Rectal smooth muscle tissue (tissue), 1 donor: ENCODE measurements around the gene KIAA1614.

Experiments
- H3K27ac ChIP-seq: one replicate; pipeline ENCODE4 v1.7.0; 2013; ENCODE audit warnings: low read depth, low read length, inconsistent platforms
- H3K27me3 ChIP-seq: one replicate; pipeline ENCODE4 v1.7.0; 2013; ENCODE audit warnings: low read length; ENCODE audit not compliant: control insufficient read depth, insufficient read depth
- H3K36me3 ChIP-seq: one replicate; pipeline ENCODE4 v1.7.0; 2013; ENCODE audit warnings: low read length; ENCODE audit not compliant: control insufficient read depth, insufficient read depth
- H3K4me1 ChIP-seq: one replicate; pipeline ENCODE4 v1.7.0; 2013; ENCODE audit warnings: low read length; ENCODE audit not compliant: control insufficient read depth, insufficient read depth
- H3K4me3 ChIP-seq: one replicate; pipeline ENCODE4 v1.7.0; 2013; ENCODE audit warnings: low read length
- H3K9ac ChIP-seq: one replicate; pipeline ENCODE4 v1.7.0; 2013; ENCODE audit warnings: low read length

Gene KIAA1614

DNA sequence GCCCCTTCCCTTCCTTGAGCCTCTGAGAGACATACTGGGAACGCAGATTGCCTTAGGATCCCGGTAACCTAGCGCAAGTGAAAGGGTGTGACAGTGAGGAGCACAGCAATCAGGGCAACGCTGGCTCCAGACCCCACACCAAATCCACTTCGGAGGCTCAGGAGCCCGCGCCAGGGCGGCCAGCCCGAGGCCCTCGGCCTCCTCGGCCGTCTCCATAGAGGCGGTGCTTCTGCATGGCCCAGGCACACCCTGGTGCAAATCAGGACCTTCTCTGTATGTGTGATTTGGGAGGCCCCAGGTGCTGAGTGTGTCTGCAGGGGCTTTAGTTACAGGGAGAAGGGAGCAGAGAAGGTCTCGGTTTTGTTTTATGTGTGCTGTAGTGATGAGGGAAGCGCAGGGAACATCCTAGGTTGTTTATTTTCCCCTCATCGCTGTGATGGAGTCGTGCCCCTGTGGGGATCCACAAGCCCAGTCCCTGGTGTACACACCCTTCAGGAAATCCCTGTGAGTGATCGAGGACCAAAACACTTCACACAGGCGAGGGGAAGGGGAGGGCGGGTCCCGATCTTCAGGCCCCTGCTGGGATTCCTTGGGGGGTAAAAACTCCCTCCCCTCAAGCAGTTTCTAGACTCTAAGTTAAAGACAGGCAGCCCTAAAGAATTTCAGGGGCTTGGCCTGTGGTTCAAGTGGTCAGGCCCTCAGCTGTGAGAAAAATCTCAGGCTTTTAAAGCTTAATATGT is 9.4 kb downstream of the KIAA1614 start:
- H3K4me1 ChIP-seq, result peaks cover 10% of the 10 kb centered on the region
- no peaks in the 10 kb centered on the region for H3K36me3 ChIP-seq
- no peak overlapping the region for H3K27ac ChIP-seq
- H3K4me3 ChIP-seq, result no peak overlapping the region
- no peak overlapping the region for H3K9ac ChIP-seq
- H3K27me3 ChIP-seq, result no peaks in the 10 kb centered on the region

DNA sequence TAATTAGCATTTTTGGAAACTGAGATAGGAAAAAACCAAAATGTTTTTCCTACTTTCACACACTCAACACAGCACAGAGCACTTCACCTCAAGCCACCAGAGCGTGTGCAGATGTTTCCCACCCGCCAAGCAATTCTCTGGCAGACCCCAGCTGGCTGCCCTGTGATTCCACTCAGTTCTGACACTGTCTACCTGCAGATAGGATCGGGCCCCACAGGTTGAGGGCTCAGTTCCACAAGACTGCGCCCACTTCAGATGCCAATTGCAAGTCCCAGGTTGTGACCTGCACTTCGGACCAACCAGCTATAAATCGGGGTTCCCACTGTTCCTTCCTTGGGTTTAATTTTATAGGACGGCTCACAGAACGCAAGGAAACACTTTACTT is 9.9 kb downstream of the KIAA1614 start:
- H3K27ac ChIP-seq, result no peak overlapping the region
- H3K4me1 ChIP-seq, result peaks cover 16% of the 10 kb centered on the region
- no peaks in the 10 kb centered on the region for H3K36me3 ChIP-seq
- H3K4me3 ChIP-seq, result no peak overlapping the region
- H3K9ac ChIP-seq, result no peak overlapping the region
- H3K27me3 ChIP-seq, result no peaks in the 10 kb centered on the region

DNA sequence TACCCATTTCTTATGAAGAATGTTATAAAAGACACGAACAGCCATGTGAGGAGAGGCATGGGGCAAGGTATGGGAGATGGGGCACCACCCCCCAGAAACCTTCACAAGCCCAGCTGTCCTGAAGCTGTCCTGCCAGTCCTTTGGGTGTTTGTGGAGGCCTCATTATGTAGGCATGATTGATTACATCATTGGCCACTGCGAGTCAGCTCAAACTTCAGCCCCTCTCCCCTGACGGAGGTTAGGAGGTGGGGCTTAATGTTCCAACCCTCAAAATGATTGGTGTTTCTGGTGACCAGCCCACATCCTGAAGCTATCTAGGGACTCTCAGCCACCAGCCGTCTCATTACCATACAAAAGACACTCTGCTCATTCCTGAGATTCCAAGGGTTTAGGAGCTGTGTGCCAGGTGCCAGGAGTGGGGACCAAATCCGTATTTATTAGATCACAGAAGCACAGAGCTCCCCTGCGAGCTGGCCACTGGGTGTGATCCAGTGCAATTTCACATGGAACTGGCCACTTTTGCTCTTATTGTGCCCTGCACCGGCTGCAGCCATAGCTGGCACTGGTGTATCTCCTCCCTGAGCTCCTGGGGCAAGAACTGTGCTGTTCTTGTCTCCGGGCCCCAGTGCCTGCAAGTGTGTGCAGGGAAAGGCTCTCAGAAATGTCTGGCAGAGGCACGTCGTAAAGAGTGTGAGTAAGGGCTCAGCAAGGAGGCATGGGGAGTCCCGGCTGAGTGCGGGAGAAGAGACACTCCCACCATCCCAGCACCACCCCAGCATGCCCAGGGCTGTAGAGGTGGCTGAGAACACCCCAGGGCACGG is 10.5 kb downstream of the KIAA1614 start:
- no peak overlapping the region for H3K27ac ChIP-seq
- no peaks in the 10 kb centered on the region for H3K36me3 ChIP-seq
- no peak overlapping the region for H3K4me3 ChIP-seq
- peaks cover 22% of the 10 kb centered on the region for H3K4me1 ChIP-seq
- H3K9ac ChIP-seq, result no peak overlapping the region
- no peaks in the 10 kb centered on the region for H3K27me3 ChIP-seq

DNA sequence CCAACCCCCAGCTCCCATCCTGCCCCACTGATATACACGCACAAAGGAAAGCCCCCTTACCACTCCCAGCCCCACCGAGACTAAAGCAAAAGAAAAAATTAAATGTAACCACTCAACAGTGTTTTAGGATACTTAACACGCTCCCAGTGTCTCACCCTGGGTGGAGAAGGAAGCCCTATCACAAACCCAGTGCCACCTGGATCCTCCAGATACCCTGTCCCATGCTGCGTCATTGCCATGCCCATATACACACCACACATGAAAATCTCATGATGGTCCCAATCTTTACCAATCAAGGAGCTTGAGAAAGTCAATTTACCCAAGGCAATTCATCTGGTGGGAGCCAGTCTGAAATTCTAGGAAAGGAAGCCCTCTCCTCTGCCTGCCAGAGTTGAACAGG is 11.2 kb downstream of the KIAA1614 start:
- no peak overlapping the region for H3K4me3 ChIP-seq
- peaks cover 29% of the 10 kb centered on the region for H3K4me1 ChIP-seq
- no peaks in the 10 kb centered on the region for H3K36me3 ChIP-seq
- no peak overlapping the region for H3K9ac ChIP-seq
- H3K27me3 ChIP-seq, result no peaks in the 10 kb centered on the region
- no peak overlapping the region for H3K27ac ChIP-seq

DNA sequence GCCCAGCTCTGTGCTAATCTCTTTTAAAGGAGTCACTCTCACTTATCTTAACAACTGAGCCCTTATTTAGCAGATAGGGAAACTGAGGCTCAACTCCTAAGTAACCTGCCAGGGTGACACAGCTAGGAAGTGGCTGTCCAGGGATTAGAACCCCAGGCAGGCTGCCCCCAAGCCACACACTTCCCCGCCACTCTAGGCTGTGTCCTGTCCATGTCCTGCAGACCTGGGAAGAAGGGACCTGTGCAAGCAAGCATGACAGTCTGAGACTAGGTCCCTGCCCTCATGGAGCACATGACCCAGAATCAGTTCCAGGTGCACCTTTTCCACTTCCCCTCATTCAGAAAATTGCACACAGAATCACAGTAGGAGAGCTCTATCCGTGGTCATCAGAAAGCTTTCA is 12.2 kb downstream of the KIAA1614 start:
- peaks cover 29% of the 10 kb centered on the region for H3K4me1 ChIP-seq
- no peak overlapping the region for H3K9ac ChIP-seq
- no peak overlapping the region for H3K27ac ChIP-seq
- H3K27me3 ChIP-seq, result no peaks in the 10 kb centered on the region
- peaks cover 4% of the 10 kb centered on the region for H3K36me3 ChIP-seq
- no peak overlapping the region for H3K4me3 ChIP-seq

DNA sequence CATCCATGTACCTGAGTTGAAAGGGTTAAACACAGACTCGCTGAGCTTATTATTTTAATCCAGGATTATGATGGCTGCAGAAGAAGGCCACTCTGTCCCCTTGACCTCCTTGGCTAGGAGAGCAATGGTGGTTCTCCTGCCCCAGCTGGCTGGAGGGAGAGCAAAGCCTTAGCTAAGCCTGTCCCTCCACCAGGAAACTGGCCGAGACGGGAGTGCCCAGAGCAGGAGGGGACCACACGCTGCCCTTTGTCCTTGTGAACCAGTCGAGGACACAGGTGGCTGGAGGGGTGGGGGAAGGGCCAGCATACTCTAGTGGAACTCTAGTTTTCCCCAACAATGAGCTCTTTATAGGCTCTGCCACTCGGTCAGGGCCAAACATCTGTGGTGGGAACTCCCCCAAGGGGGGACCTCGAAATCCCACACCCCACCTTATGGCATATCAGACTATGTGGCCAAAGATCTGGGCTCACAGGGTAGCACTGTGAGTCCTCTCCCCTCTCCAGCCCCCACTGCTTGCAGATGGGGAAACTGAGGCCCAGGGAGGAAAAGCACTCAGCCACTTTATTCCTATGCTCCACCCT is 12.9 kb downstream of the KIAA1614 start:
- H3K4me3 ChIP-seq, result no peak overlapping the region
- H3K4me1 ChIP-seq, result peaks cover 29% of the 10 kb centered on the region
- H3K36me3 ChIP-seq, result peaks cover 4% of the 10 kb centered on the region
- H3K27ac ChIP-seq, result peak overlapping the region; percentile 96
- H3K27me3 ChIP-seq, result no peaks in the 10 kb centered on the region
- no peak overlapping the region for H3K9ac ChIP-seq

DNA sequence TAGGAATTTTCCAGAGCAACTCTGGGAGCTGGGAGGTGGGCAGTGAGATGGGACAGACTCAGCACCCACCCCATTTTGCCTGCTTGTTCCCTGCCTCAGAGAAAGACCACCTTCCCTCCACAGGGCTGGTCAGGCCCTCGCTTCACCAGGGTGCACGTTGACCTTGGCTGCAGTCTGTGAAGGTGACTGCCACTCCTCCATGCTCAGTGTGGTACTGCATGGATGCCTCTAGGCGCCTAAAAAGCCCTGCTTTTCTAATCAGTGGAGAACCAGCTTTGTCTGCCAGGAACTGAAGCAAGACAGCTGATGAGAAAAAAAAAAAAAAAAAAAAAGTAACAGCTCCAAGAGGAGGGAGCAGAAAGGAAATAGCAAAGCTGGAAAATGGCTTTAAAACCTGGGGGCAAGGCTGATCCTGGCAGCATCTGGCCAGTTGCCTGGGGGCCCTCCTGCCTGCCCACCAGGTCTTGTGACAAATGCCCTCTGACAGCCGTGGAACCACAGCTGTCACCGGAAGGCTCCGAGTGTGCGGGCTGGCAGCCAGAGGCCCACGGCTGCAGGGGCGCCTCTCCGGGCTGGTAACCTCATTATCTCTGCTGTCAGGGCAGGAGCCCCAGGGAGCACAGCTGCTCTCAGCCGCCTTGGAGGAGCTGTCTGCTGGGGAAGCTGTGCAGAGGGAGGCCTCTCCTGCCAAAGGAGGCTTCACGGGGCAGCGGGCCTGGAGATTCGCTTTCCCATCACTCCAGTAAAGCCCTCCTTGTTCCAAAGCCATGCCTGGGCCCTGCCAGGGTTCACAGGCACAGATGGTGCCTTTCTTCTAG is 13.7 kb downstream of the KIAA1614 start:
- Histone ChIP-seq H3K4me1 (peaks cover 29% of the 10 kb centered on the region), H3K27ac (peak overlapping the region; percentile 96), H3K4me3 (no peak overlapping the region), H3K9ac (no peak overlapping the region), H3K36me3 (peaks cover 4% of the 10 kb centered on the region), H3K27me3 (no peaks in the 10 kb centered on the region)

DNA sequence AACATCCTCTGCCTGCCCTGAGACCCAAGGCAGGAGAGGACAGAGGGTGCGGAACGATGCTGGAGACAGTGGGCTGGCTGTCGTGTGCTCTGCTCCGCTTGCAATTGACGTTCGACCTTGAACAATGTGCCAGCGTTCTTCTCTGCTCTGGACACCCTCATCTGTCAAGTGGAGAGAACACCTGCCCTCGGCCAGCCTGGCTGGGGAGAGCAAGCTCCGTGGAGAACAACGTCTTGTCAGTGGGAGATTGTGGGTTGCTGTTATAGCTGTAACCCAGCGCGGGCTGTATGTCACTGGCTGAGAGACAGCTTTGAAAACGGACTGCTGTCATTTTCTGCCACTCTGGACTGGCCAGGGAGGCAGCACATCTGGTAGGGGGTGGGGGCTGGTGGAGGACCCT is 14.7 kb downstream of the KIAA1614 start:
- peak overlapping the region; percentile 7 for H3K4me3 ChIP-seq
- peaks cover 4% of the 10 kb centered on the region for H3K36me3 ChIP-seq
- no peak overlapping the region for H3K9ac ChIP-seq
- H3K27ac ChIP-seq, result peak overlapping the region; percentile 96
- peaks cover 29% of the 10 kb centered on the region for H3K4me1 ChIP-seq
- H3K27me3 ChIP-seq, result no peaks in the 10 kb centered on the region

DNA sequence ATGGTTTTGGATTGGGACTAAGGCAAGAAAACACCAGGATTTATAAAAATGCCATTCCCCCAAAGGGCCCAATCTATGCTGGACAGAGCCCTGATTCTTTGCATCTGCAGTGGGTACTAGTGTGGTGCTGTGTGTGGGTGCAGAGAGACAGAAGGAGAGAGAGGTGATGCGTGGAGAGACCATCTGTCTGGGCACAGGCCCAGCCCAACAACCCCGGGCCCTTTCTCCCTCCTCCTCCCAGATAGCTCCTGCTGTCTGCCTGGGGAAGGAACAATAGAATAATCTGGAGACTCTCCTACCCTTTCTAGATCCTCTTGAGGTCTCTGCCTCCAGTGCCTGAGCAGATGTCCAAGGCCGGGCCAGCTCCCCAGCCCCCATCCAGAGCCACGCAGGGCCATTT is 15.1 kb downstream of the KIAA1614 start:
- Histone ChIP-seq H3K4me1 (peaks cover 29% of the 10 kb centered on the region), H3K36me3 (peaks cover 4% of the 10 kb centered on the region), H3K9ac (no peak overlapping the region), H3K4me3 (no peak overlapping the region), H3K27ac (peak overlapping the region; percentile 96), H3K27me3 (no peaks in the 10 kb centered on the region)

DNA sequence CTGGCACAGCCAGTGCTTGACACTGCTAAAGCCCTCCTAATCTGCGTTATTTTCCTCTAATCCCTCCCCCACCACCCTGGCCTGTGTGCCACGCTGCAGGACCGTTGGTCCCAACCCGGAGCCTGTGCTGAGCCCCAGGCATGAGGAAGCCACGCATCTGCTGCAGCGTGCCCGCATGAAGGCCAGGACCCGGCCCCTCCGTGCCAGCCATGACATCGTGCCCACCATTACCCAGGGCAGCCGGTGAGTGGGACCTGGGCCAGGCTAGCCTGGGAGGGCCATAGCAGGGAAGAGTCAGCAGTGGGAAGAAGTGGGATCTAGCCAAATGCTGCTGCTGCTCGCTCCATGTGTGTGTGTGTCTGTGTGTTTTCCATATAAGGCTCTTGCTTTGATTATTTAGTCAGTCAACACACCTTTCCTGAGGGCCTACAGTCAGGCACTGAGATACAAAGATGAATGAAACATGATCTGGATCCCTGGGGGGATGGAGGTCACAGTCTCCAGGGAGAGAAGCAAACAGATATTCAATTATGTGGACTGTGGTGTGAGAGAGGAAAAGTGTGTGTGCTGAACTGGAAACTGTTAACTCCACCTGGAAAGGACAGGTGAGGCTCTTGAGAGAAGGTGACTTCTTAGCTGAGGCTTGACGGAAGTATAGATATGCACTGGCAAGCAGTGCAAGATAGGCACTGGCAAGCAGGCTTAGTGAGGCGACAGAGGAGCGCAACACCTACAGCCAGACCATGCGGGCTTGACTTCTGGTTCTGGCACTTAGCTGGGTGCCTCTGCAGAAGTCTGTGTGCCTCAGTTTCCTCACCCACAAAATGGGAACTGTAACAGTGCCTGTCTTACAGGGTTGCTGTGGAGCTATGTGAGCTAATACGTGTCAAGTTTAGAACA is 15.9 kb downstream of the KIAA1614 start:
- Histone ChIP-seq H3K4me3 (no peak overlapping the region), H3K36me3 (peaks cover 4% of the 10 kb centered on the region), H3K27ac (peak overlapping the region; percentile 96), H3K9ac (no peak overlapping the region), H3K27me3 (no peaks in the 10 kb centered on the region), H3K4me1 (peaks cover 29% of the 10 kb centered on the region)

DNA sequence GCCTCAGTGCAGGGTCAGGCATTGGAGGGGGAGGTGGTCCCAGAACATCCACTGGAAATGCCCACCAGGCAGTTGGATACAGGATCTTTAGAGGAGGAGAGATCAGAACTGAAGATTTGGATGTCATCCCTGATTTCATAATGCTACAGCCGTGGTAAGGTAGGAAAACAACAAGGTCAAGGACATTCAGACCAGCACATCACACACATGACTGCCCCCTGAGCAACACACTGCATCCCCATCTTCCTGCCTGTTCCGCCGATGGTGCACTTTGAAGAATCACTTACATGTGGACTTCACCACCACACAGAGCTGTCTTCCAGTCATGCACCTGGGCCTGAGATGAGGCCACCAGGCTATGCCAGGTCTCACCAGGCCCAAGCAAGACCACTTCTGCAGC is 16.7 kb downstream of the KIAA1614 start:
- Histone ChIP-seq H3K36me3 (peaks cover 4% of the 10 kb centered on the region), H3K9ac (no peak overlapping the region), H3K4me1 (peaks cover 29% of the 10 kb centered on the region), H3K4me3 (no peak overlapping the region), H3K27me3 (no peaks in the 10 kb centered on the region), H3K27ac (peak overlapping the region; percentile 96)
